Measurements from ENCODE around the gene PTPRR. TPM values are rescaled to one million over a fixed set of nuclear protein-coding genes. Genes with fewer than 3 reads are reported as not detected.

Gene PTPRR
- total RNA-seq, 1 donor from 2014 or later, result 1.4 TPM

DNA sequence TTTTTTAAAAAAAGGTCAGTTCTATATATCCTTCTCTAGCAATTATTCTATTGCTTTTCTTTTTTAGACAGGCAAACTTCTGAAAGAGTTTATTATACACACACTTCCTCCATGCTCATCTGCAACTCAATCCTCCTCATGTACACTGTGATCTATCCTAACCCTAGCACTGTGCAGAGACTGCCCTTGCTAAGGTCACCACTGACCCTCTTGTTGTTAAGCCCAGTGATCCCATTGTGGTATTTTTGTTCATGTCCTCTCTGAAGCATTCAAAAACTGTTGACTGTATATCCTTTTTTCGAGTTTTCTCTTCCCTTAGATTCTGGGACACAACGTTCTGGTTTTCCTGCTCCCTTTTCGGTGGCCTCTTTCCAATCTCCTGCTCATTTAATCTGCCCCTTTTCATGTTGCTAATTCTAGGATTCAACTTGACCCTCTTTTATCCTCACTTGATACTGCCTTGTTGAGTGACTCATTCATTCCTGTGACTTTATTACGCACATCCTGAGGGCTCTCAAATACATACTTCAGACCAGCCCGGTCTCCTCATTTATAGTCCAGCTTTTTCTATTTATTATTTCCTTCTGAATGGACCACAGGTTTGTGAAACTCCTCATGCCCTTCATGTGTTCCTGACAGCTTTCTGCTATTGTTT, 229.4 kb downstream of the PTPRR start:
- no peak for DNase-seq
- no peak overlapping the region for H3K27ac ChIP-seq
- no peaks in the 10 kb centered on the region for H3K27me3 ChIP-seq (ENCODE audit: low read depth)
- peaks cover 8% of the 10 kb centered on the region for H3K4me1 ChIP-seq
- intact Hi-C loops (cut with DNase I), result no loop called here
- ATAC-seq, result peak; percentile 81 to 94
- no peaks in the 10 kb centered on the region for H3K36me3 ChIP-seq
- no peak overlapping the region for H3K4me3 ChIP-seq
- TF ChIP-seq CTCF (IDR thresholded peaks at IDR 0.05), result no peak
- H3K9me3 ChIP-seq, result no peaks in the 10 kb centered on the region

GRCh38 chr12:70686907-70687306, 233.6 kb downstream of the PTPRR start:
- H3K9me3 ChIP-seq, result no peaks in the 10 kb centered on the region
- no peaks in the 10 kb centered on the region for H3K27me3 ChIP-seq (ENCODE audit: low read depth)
- no peaks in the 10 kb centered on the region for H3K36me3 ChIP-seq
- intact Hi-C loops (cut with DNase I), result no loop called here
- H3K4me3 ChIP-seq, result no peak overlapping the region
- no peak for DNase-seq
- no peak for ATAC-seq
- no peak for TF ChIP-seq CTCF (IDR thresholded peaks at IDR 0.05)
- no peak overlapping the region for H3K27ac ChIP-seq
- H3K4me1 ChIP-seq, result peaks cover 8% of the 10 kb centered on the region

- Histone ChIP-seq H3K4me1 (peaks cover 3% of the 10 kb centered on the region), H3K36me3 (no peaks in the 10 kb centered on the region)
Measured at GRCh38 chr12:70686299-70686698, 234.2 kb downstream of the PTPRR start.

DNA sequence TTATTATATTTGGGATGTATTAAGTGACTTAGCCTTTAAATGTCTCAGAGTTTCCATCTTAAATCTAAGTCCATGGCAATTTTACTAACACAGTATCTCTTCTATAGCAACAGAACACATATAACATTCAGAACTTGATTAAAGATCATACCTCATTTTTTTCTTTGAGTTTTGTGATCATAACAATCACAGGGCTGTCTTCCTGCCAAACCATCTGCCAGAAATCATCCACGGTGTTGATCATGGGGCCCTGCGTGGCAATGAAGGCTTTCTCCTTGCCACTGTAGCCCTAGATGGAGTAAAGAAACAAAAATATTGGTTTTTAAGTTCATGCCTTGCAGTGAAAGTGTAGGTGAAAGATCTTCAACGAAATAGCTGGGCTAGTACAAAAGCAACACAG, 236.6 kb downstream of the PTPRR start:
- intact Hi-C loops (cut with DNase I), result no loop called here
- H3K27me3 ChIP-seq (ENCODE audit: low read depth), result no peaks in the 10 kb centered on the region
- H3K9me3 ChIP-seq, result no peaks in the 10 kb centered on the region
- H3K4me1 ChIP-seq, result no peaks in the 10 kb centered on the region
- ATAC-seq (no peak), DNase-seq (no peak)
- no peak overlapping the region for H3K4me3 ChIP-seq
- TF ChIP-seq CTCF (IDR thresholded peaks at IDR 0.05), result no peak
- H3K27ac ChIP-seq, result no peak overlapping the region
- no peaks in the 10 kb centered on the region for H3K36me3 ChIP-seq

More at GRCh38 chr12:70686299-70686698, 234.2 kb downstream of the PTPRR start:
- no peak for TF ChIP-seq CTCF (IDR thresholded peaks at IDR 0.05)
- intact Hi-C loops (cut with DNase I), result no loop called here
- DNase-seq (no peak), ATAC-seq (no peak)
- no peaks in the 10 kb centered on the region for H3K9me3 ChIP-seq
- H3K27ac ChIP-seq, result no peak overlapping the region
- no peak overlapping the region for H3K4me3 ChIP-seq
- no peaks in the 10 kb centered on the region for H3K27me3 ChIP-seq (ENCODE audit: low read depth)

DNA sequence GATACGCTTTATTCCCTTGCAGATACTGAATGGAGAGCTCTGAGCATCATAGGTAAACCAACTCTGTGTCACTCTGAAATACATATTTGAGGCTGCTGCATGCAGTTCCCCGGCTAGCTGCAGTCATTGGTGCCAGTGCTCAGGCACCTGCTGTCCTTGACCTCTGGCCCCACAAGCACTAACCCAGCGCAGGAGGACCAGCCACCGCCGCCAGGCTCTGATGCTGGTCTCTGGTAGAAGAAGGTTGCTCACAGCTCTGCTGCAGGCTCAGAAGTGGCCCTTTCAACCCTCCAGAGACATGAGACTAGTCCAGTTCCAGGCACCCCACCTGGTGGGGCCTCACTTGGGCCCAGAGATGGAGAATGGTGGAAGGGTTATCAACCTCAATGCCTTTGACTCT, 248.8 kb downstream of the PTPRR start:
- no peak for DNase-seq
- intact Hi-C loops (cut with DNase I), result no loop called here
- no peaks in the 10 kb centered on the region for H3K27me3 ChIP-seq (ENCODE audit: low read depth)
- no peak overlapping the region for H3K4me3 ChIP-seq
- TF ChIP-seq CTCF (IDR thresholded peaks at IDR 0.05), result no peak
- H3K4me1 ChIP-seq, result no peaks in the 10 kb centered on the region
- no peak for ATAC-seq
- no peaks in the 10 kb centered on the region for H3K36me3 ChIP-seq
- H3K27ac ChIP-seq, result no peak overlapping the region
- H3K9me3 ChIP-seq, result no peaks in the 10 kb centered on the region
